ENCODE data around the gene ADCYAP1.

GRCh38 chr18:903701-904100 is 970 bp upstream of the ADCYAP1 start:
- no peak for TF ChIP-seq CTCF (IDR thresholded peaks at IDR 0.05)
- TF ChIP-seq POLR2A (IDR thresholded peaks at IDR 0.05) = no peak

Data from heart left ventricle (tissue), 13 donors.